Liver (tissue), 3 donors: ENCODE data around the gene FGF12.

Experiments
- ATF3 ChIP-seq: IDR thresholded peaks from 2 replicates; pipeline ENCODE4 v1.6.1; 2016; ENCODE audit warnings: antibody characterized with exemption
- CTCF ChIP-seq: fragments of 150-350 bp; IDR thresholded peaks from 2 replicates; pipeline ENCODE4 v1.5.1; 2017; ENCODE audit warnings: improper control_type of control experiment, low read depth, low read length; ENCODE audit not compliant: missing input control
- EGR1 ChIP-seq, 2 donors: IDR thresholded peaks; 2 replicates each; pipeline ENCODE4 v1.6.1; 2016 to 2018; ENCODE audit warnings: antibody characterized with exemption in 2 of 2, low read depth in 2 of 2
- GABPA ChIP-seq, 2 donors: IDR thresholded peaks in 1 of 2; conservative IDR thresholded peaks in 1 of 2; 2 replicates each; pipeline ENCODE4 v1.6.1; 2016; ENCODE audit warnings: antibody characterized with exemption in 2 of 2, mild to moderate bottlenecking in 1 of 2, moderate library complexity in 1 of 2
- JUND ChIP-seq, 2 donors: IDR thresholded peaks; 2 replicates each; pipeline ENCODE4 v1.6.1; 2016; ENCODE audit warnings: antibody characterized with exemption in 2 of 2
- MAX ChIP-seq: IDR thresholded peaks from 2 replicates; pipeline ENCODE4 v1.6.1; 2016; ENCODE audit warnings: antibody characterized with exemption
- RAD21 ChIP-seq, 2 donors: IDR thresholded peaks; 2 replicates each; pipeline ENCODE4 v1.6.1; 2016; ENCODE audit warnings: antibody characterized with exemption in 2 of 2, mild to moderate bottlenecking in 2 of 2
- TAF1 ChIP-seq: conservative IDR thresholded peaks from 2 replicates; pipeline ENCODE4 v1.6.1; 2016; ENCODE audit warnings: antibody characterized with exemption, mild to moderate bottlenecking
- YY1 ChIP-seq: IDR thresholded peaks from 2 replicates; pipeline ENCODE4 v1.6.1; 2016; ENCODE audit warnings: antibody characterized with exemption, mild to moderate bottlenecking
- ZBTB33 ChIP-seq: IDR thresholded peaks from 2 replicates; pipeline ENCODE4 v1.6.1; 2016; ENCODE audit warnings: antibody characterized with exemption
- donor health status: healthy.
- donor health status: healthy.

GRCh38 chr3:192434186-192434585 is 293.2 kb downstream of the FGF12 start:
- no peak for TF ChIP-seq YY1
- TF ChIP-seq ATF3, result no peak
- no peak for TF ChIP-seq TAF1
- no peak for TF ChIP-seq CTCF
- TF ChIP-seq ZBTB33, result no peak
- no peak for TF ChIP-seq JUND (IDR thresholded peaks at IDR 0.05)
- no peak for TF ChIP-seq GABPA (IDR thresholded peaks at IDR 0.05 in 1 of 2, conservative IDR thresholded peaks at IDR 0.05 in 1 of 2)
- no peak for TF ChIP-seq RAD21 (IDR thresholded peaks at IDR 0.05)
- no peak for TF ChIP-seq EGR1 (IDR thresholded peaks at IDR 0.05; ENCODE audit: low read depth in 2 of 2)
- TF ChIP-seq MAX, result no peak
